A673 (cell line): Measurements from ENCODE around the gene STXBP5. TPM values are rescaled to one million over a fixed set of nuclear protein-coding genes. Genes with fewer than 3 reads are reported as not detected.

Experiments
- BruUV-seq: library from RNA; stranded (reverse); fragments of 400-500 nt; replicated peaks from 2 replicates; lab custom pipeline; 2021; lab: Mats Ljungman, UMichigan
- CTCF ChIA-PET: fragments of 300-600 bp; sonication (Branson Sonifier 250); formaldehyde crosslinking; loops from one replicate; lab custom pipeline; 2022; ENCODE audit warnings: antibody characterized with exemption; lab: Charles Lee
- POLR2A ChIA-PET: fragments of 300-600 bp; sonication (Branson Sonifier 250); formaldehyde crosslinking; loops from one replicate; lab custom pipeline; 2022; ENCODE audit warnings: antibody characterized with exemption; ENCODE audit not compliant: low non-redundant PET; lab: Charles Lee
- DNase-seq: peaks from one replicate; pipeline ENCODE4 v3.0.0-alpha.2; 2015; ENCODE audit warnings: low spot score
- H3K27ac ChIP-seq: fragments of 200-600 bp; sonication (generic); 2 replicates; pipeline ENCODE4 v1.5.1; 2016; ENCODE audit warnings: mixed run types, low read depth, mild to moderate bottlenecking, mixed read lengths, antibody characterized with exemption, low read length; ENCODE audit not compliant: poor library complexity, severe bottlenecking
- H3K27me3 ChIP-seq: fragments of 200-600 bp; sonication (generic); replicated peaks from 2 replicates; pipeline ENCODE4 v1.6.1; 2017; ENCODE audit warnings: mixed run types, low read depth, mild to moderate bottlenecking, mixed read lengths, antibody characterized with exemption, low read length; ENCODE audit not compliant: insufficient read depth, poor library complexity
- H3K36me3 ChIP-seq: fragments of 200-600 bp; sonication (generic); 2 replicates; pipeline ENCODE4 v1.6.1; 2016; ENCODE audit warnings: mixed run types, mild to moderate bottlenecking, mixed read lengths, antibody characterized with exemption, low read length; ENCODE audit not compliant: insufficient read depth, poor library complexity, severe bottlenecking
- H3K4me1 ChIP-seq: fragments of 200-600 bp; sonication (generic); 2 replicates; pipeline ENCODE4 v1.6.1; 2017; ENCODE audit warnings: mixed run types, mild to moderate bottlenecking, mixed read lengths, antibody characterized with exemption, low read length; ENCODE audit not compliant: insufficient read depth, poor library complexity, severe bottlenecking
- H3K4me3 ChIP-seq: fragments of 200-600 bp; sonication (generic); 2 replicates; pipeline ENCODE4 v1.5.1; 2016; ENCODE audit warnings: low read depth, mixed run types, mild to moderate bottlenecking, mixed read lengths, low read length; ENCODE audit not compliant: poor library complexity, severe bottlenecking
- H3K9me3 ChIP-seq: fragments of 200-600 bp; sonication (generic); 2 replicates; pipeline ENCODE4 v1.6.1; 2016; ENCODE audit warnings: mixed run types, low read depth, mild to moderate bottlenecking, mixed read lengths, antibody characterized with exemption, low read length; ENCODE audit not compliant: poor library complexity, severe bottlenecking
- EZH2 ChIP-seq: fragments of 200-600 bp; sonication (generic); IDR thresholded peaks from 2 replicates; pipeline ENCODE4 v1.6.1; 2017; ENCODE audit warnings: borderline replicate concordance, low read depth, mild to moderate bottlenecking, mixed read lengths, antibody characterized with exemption, low read length; ENCODE audit not compliant: poor library complexity, severe bottlenecking
- intact Hi-C: fragments of 100-400 bp; cut with micrococcal nuclease; formaldehyde crosslinking; loops from one replicate; pipeline ENCODE4 v1.10.0; 2022; ENCODE audit not compliant: unreplicated experiment
- total RNA-seq: library from RNA; stranded (reverse); gene quantifications from 2 replicates; pipeline ENCODE4 v1.2.3, GENCODE V29; 2021
- TF ChIP-seq, protein P1 (sequence below): fragments of 300-800, 200-600 bp; sonication (generic); conservative IDR thresholded peaks from 2 replicates; pipeline ENCODE4 v1.5.1; 2017; ENCODE audit warnings: low read depth, mild to moderate bottlenecking, antibody characterized with exemption, low read length, moderate library complexity, mixed read lengths

STXBP5 gene
- total RNA-seq, 1 experiment from 2014 or later, result 14.5 TPM

DNA sequence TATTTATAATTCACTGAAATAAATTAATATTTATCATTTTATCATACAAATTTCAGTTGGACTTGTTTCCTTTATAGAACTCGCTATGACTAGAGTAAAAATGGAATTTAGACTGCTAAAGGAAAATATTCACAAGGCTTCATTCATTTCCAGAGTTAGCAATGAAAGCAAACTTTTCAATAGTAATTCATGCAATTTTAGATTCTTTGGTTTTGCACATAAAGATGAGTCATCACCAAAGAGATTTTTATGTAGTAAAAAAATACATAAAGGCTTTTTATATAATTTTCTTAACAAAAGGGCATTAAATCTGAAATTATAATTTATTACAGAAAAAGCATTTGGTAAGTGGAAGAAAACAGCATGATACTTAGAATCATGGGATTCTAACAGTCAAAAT lies 37.2 kb upstream of the STXBP5 start:
- DNase-seq, result no peak
- intact Hi-C loops, result no loop called here
- H3K27ac ChIP-seq, result no peak overlapping the region
- H3K4me1 ChIP-seq, result no peaks in the 10 kb centered on the region
- TF ChIP-seq EZH2, result no peak
- TF ChIP-seq, protein P1, sequence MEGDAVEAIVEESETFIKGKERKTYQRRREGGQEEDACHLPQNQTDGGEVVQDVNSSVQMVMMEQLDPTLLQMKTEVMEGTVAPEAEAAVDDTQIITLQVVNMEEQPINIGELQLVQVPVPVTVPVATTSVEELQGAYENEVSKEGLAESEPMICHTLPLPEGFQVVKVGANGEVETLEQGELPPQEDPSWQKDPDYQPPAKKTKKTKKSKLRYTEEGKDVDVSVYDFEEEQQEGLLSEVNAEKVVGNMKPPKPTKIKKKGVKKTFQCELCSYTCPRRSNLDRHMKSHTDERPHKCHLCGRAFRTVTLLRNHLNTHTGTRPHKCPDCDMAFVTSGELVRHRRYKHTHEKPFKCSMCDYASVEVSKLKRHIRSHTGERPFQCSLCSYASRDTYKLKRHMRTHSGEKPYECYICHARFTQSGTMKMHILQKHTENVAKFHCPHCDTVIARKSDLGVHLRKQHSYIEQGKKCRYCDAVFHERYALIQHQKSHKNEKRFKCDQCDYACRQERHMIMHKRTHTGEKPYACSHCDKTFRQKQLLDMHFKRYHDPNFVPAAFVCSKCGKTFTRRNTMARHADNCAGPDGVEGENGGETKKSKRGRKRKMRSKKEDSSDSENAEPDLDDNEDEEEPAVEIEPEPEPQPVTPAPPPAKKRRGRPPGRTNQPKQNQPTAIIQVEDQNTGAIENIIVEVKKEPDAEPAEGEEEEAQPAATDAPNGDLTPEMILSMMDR, result no peak
- H3K27me3 ChIP-seq, result no peaks in the 10 kb centered on the region
- ChIA-PET POLR2A (no interaction called here), CTCF (no interaction called here)
- BruUV-seq, result no TSS peak
- no peaks in the 10 kb centered on the region for H3K36me3 ChIP-seq
- no peaks in the 10 kb centered on the region for H3K9me3 ChIP-seq
- no peak overlapping the region for H3K4me3 ChIP-seq

DNA sequence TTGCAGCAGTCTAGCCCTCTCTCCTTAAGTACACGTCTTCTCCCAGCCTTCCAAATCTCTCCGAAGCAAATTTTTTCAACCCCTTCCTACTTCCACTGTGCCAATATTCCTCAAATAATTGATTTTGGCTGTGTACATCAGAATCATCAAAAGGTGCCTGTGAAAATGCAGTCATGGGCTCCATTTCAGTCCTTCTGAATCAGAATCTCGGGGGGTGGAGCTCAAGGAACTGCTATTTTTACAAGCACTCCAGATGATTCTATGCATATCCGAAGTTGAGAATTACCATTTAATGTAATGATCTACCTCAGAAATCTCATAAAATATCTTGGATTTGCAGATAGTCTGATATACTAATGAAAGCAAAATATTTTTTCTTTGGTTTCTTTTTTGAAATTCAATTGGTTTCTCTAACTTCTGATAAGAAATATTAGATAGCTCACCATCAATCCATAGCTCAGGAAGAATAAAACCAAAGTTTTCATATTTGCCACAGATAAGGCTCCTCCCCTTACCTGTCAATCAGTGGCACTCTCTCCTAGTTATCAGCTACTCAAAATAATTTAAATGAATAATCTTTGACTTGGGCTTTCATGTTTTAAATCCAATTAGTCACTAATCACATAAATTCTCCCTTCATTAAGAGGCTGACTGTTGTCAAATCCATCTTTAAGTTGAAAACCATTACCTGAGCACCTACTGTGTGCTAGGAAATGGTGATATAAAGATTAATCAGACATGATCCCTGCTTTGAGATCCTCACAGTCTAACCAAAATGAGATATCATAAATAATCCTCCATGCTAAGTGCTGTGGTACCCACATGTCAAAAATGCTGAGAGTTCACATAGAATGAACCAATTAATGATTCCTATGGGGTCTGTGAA lies 36.4 kb upstream of the STXBP5 start:
- no peak overlapping the region for H3K27ac ChIP-seq
- intact Hi-C loops, result no loop called here
- no peaks in the 10 kb centered on the region for H3K9me3 ChIP-seq
- DNase-seq, result no peak
- no peaks in the 10 kb centered on the region for H3K36me3 ChIP-seq
- H3K27me3 ChIP-seq, result no peaks in the 10 kb centered on the region
- BruUV-seq, result no TSS peak
- POLR2A ChIA-PET, result no interaction called here
- H3K4me1 ChIP-seq, result no peaks in the 10 kb centered on the region
- TF ChIP-seq, protein P1, result no peak
- no peak overlapping the region for H3K4me3 ChIP-seq
- CTCF ChIA-PET, result no interaction called here

- TF ChIP-seq, protein P1, result no peak
- no peak for TF ChIP-seq EZH2
- no peak for DNase-seq
- Histone ChIP-seq H3K27ac (no peak overlapping the region), H3K36me3 (no peaks in the 10 kb centered on the region), H3K4me1 (no peaks in the 10 kb centered on the region), H3K4me3 (no peak overlapping the region), H3K27me3 (no peaks in the 10 kb centered on the region), H3K9me3 (no peaks in the 10 kb centered on the region)
- POLR2A ChIA-PET, result no interaction called here
- BruUV-seq, result no TSS peak
- CTCF ChIA-PET, result no interaction called here
- intact Hi-C loops, result no loop called here
Measured at GRCh38 chr6:147169529-147169928, 34.7 kb upstream of the STXBP5 start.
